ENCODE data around the gene TIAM2. TPM values are rescaled to one million over a fixed set of nuclear protein-coding genes. Genes with fewer than 3 reads are reported as not detected.

Gene TIAM2
- polyA plus RNA-seq, 1 experiment, result 12.6 TPM

DNA sequence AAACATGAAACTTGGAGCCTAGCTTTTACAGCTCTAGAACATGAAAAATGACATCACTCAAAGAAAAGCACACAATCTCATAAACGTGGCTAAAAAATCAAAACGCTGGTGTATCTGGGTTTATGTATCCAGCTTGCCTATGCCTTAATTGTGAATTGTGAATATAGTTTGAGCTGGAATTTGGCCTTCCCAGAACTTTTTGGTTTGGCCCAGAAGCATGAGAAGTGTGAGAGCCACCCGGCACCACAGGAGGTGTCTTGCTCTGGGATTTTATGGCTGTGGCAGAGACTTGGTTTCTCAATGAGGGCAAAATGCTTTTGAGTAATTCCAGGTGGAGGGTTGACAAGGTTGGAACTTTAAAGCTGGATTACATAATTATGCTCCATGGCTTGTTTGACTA, 69.2 kb downstream of the TIAM2 start:
- ChIA-PET POLR2A (interaction anchor here (0.6 kb wide), 1 partner anchor 78 kb away, joined by 4 read pairs; no protein-coding TSS in a partner anchor), CTCF (interaction anchor here (0.6 to 1.5 kb wide), 2 partner anchors 108 to 184 kb away, joined by 3 to 5 read pairs; no protein-coding TSS in a partner anchor)
- DNase-seq (ENCODE audit: low read depth, low spot score), result no peak

GRCh38 chr6:155066361-155066760, 71.2 kb downstream of the TIAM2 start:
- POLR2A ChIA-PET, result no interaction called here
- peak; percentile 4 for DNase-seq (ENCODE audit: low read depth, low spot score)
- H3K27me3 ChIP-seq (ENCODE audit: control insufficient read depth, insufficient read depth, low read length), result no peaks in the 10 kb centered on the region
- no peak for TF ChIP-seq CTCF (IDR thresholded peaks at IDR 0.05; ENCODE audit: low read depth, low read length)
- H3K27ac ChIP-seq (ENCODE audit: low read depth, low read length), result peak overlapping the region; percentile 52
- no peak overlapping the region for H3K4me3 ChIP-seq (ENCODE audit: low read depth, low read length)
- no peaks in the 10 kb centered on the region for H3K9me3 ChIP-seq (ENCODE audit: control insufficient read depth, insufficient read depth, low read length)
- CTCF ChIA-PET, result no interaction called here

More for the DNA sequence above, 69.2 kb downstream of the TIAM2 start:
- no peaks in the 10 kb centered on the region for H3K27me3 ChIP-seq (ENCODE audit: control insufficient read depth, insufficient read depth, low read length)
- no peak overlapping the region for H3K4me3 ChIP-seq (ENCODE audit: low read depth, low read length)
- no peak overlapping the region for H3K27ac ChIP-seq (ENCODE audit: low read depth, low read length)
- TF ChIP-seq CTCF (IDR thresholded peaks at IDR 0.05; ENCODE audit: low read depth, low read length), result no peak
- no peaks in the 10 kb centered on the region; the same call in 1 of the 2 replicates for H3K9me3 ChIP-seq (ENCODE audit: control insufficient read depth, insufficient read depth, low read length)

GRCh38 chr6:155066921-155067680, 72.0 kb downstream of the TIAM2 start:
- H3K27ac ChIP-seq (ENCODE audit: low read depth, low read length), result no peak overlapping the region
- H3K27me3 ChIP-seq (ENCODE audit: control insufficient read depth, insufficient read depth, low read length), result no peaks in the 10 kb centered on the region
- CTCF ChIA-PET, result no interaction called here
- H3K4me3 ChIP-seq (ENCODE audit: low read depth, low read length), result no peak overlapping the region
- no peaks in the 10 kb centered on the region for H3K9me3 ChIP-seq (ENCODE audit: control insufficient read depth, insufficient read depth, low read length)
- POLR2A ChIA-PET, result no interaction called here
- TF ChIP-seq CTCF (IDR thresholded peaks at IDR 0.05; ENCODE audit: low read depth, low read length), result no peak
- no peak for DNase-seq (ENCODE audit: low read depth, low spot score)

DNA sequence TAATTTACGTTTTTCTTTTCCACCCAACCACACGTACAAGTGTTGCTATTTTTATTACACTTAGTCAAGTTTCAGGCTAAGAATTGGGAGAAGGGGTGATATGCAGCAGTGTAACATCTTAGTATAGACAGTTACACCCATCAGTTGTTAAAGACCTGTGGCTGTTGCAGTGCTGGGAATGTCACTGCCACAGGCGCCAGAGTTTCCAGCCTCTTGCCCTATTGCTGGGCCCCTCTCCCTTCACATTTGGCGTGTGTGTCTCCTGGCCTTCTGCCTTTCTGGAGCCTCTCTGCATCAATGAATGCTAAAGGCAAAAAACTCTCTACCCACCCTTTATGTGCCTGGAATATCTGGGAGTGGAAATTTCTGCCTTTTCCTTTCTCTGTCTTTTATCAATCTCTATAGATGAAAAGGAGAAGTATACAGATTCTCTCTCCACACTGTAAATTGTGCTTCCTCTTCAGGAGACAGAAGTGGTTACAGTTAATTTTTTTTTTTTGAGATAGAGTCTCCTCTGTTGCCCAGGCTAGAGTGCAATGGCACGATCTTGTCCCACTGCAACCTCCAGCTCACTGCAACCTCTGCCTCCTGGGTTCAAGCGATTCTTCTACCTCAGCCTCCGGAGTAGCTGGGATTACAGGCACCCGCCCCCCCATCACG, 73.0 kb downstream of the TIAM2 start:
- CTCF ChIA-PET, result interaction anchor here (1.8 kb wide), 1 partner anchor 140 kb away, joined by 6 read pairs; no protein-coding TSS in a partner anchor
- POLR2A ChIA-PET, result no interaction called here
- Histone ChIP-seq H3K27ac (ENCODE audit: low read depth, low read length) (no peak overlapping the region), H3K9me3 (ENCODE audit: control insufficient read depth, insufficient read depth, low read length) (no peaks in the 10 kb centered on the region), H3K27me3 (ENCODE audit: control insufficient read depth, insufficient read depth, low read length) (no peaks in the 10 kb centered on the region), H3K4me3 (ENCODE audit: low read depth, low read length) (no peak overlapping the region)
- TF ChIP-seq CTCF (IDR thresholded peaks at IDR 0.05; ENCODE audit: low read depth, low read length), result no peak
- DNase-seq (ENCODE audit: low read depth, low spot score), result no peak

GRCh38 chr6:155069543-155069942, 74.4 kb downstream of the TIAM2 start:
- Histone ChIP-seq H3K4me3 (ENCODE audit: low read depth, low read length) (no peak overlapping the region), H3K27ac (ENCODE audit: low read depth, low read length) (no peak overlapping the region), H3K9me3 (ENCODE audit: control insufficient read depth, insufficient read depth, low read length) (no peaks in the 10 kb centered on the region), H3K27me3 (ENCODE audit: control insufficient read depth, insufficient read depth, low read length) (no peaks in the 10 kb centered on the region)
- TF ChIP-seq CTCF (IDR thresholded peaks at IDR 0.05; ENCODE audit: low read depth, low read length), result no peak
- CTCF ChIA-PET, result interaction anchor here (0.7 to 1.8 kb wide), 2 partner anchors 109 to 142 kb away, joined by 4 to 6 read pairs; no protein-coding TSS in a partner anchor
- POLR2A ChIA-PET, result no interaction called here
- no peak for DNase-seq (ENCODE audit: low read depth, low spot score)
